Ovary (tissue), 9 donors: ENCODE data around the gene ZNF385D. TPM values are rescaled to one million over a fixed set of nuclear protein-coding genes. Genes with fewer than 3 reads are reported as not detected.

ENCODE experiments used
- DNase-seq, 5 donors: peaks; one replicate each; pipeline ENCODE4 v3.0.0-alpha.2; 2019 to 2020
- H3K27ac ChIP-seq, 2 donors: fragments of 200-600 bp; one replicate each; pipeline versions ENCODE4 v1.5.1 to v1.8.0; 2019 to 2022
- H3K27me3 ChIP-seq: fragments of 200-600 bp; one replicate; pipeline ENCODE4 v1.8.0; 2022
- H3K36me3 ChIP-seq: fragments of 200-600 bp; sonication (generic); one replicate; pipeline ENCODE4 v1.5.1; 2019
- H3K4me1 ChIP-seq: one replicate; pipeline ENCODE4 v1.8.1; 2013; ENCODE audit warnings: mild to moderate bottlenecking, moderate library complexity; ENCODE audit not compliant: insufficient read depth
- H3K4me3 ChIP-seq: fragments of 200-600 bp; sonication (generic); one replicate; pipeline ENCODE4 v1.5.1; 2017
- H3K9me3 ChIP-seq, 2 donors: fragments of 200-600 bp in 1 of 2; sonication (generic) in 1 of 2; one replicate each; pipeline versions ENCODE4 v1.5.1 to v1.8.1; 2013 to 2019; ENCODE audit warnings: mild to moderate bottlenecking in 1 of 2, moderate library complexity in 1 of 2
- CTCF ChIP-seq, 3 donors: fragments of 450-650 bp in 2 of 3; fragments of 200-600 bp in 1 of 3; IDR thresholded peaks; one replicate each; pipeline versions ENCODE4 v1.5.1 to v1.8.0; 2016 to 2022; ENCODE audit warnings: antibody characterized with exemption in 3 of 3, mild to moderate bottlenecking in 1 of 3
- EP300 ChIP-seq: sonication (generic); formaldehyde crosslinking; IDR thresholded peaks from one replicate; pipeline ENCODE4 v1.6.1; 2017; ENCODE audit warnings: antibody characterized with exemption
- POLR2A ChIP-seq: fragments of 450-650 bp; IDR thresholded peaks from one replicate; pipeline ENCODE4 v1.6.1; 2017; ENCODE audit warnings: antibody characterized with exemption, mild to moderate bottlenecking, moderate library complexity
- WGBS, 3 donors: extraction: QIAGEN DNeasy Blood & Tissue Kit in 1 of 3; methylation state at CpG; one replicate each; pipeline versions ENCODE4 v1.1.5 to v1.1.7; 2013 to 2017; 5-methylcytosine and 5-hydroxymethylcytosine counted together
- intact Hi-C, 4 donors: fragments of 100-400 bp; cut with DNase I; formaldehyde crosslinking; loops; one replicate each; pipeline versions ENCODE4 v1.11.0 to v1.15.1; 2022 to 2023
- polyA plus RNA-seq, 2 donors: library from polyadenylated mRNA; stranded (reverse); fragments of 200-250 nt in 1 of 2; fragments of 350-450 nt in 1 of 2; fragmentation: Illumina TruSeq in 1 of 2; extraction: RNeasy Lipid Tissue Mini Kit (QIAGEN cat#74804) in 1 of 2; gene quantifications; one replicate each; pipeline ENCODE4 v1.2.3, GENCODE V29; 2013 to 2014
- total RNA-seq, 7 donors: library from RNA; depleted of rRNA in 2 of 7; stranded (reverse); fragments of >200 nt in 2 of 7; fragmentation: NEBNext Ultra II Directional in 3 of 7; extraction: Animal tissue kit (Norgen Biotek cat#: 25700) in 3 of 7; gene quantifications; one replicate each; pipeline versions ENCODE4 v1.1.0 to v1.2.4, GENCODE V29; 2016 to 2023
- donor health status: DM: no; HTN: no; CAD: no; lungs with moderate emphysema.
- donor health status: DM: no; HTN: no; CAD: no.
- donor health status: Bipolar disorder and iron deficiency.
- donor health status: DM: yes; HTN: yes; CAD: no.
- donor health status: DM: no; HTN: no; CAD: no.
- donor health status: DM: yes; HTN: yes; CAD: no.

ZNF385D gene
- total and polyA plus RNA-seq, 9 donors, result 0.33 to 9.3 (median 2.6) TPM

GRCh38 chr3:21411058-21411457 is 340.0 kb downstream of the ZNF385D start:
- Histone ChIP-seq H3K4me1 (no peaks in the 10 kb centered on the region), H3K27ac (no peak overlapping the region), H3K27me3 (no peaks in the 10 kb centered on the region), H3K36me3 (no peaks in the 10 kb centered on the region), H3K4me3 (no peak overlapping the region), H3K9me3 (no peaks in the 10 kb centered on the region)
- intact Hi-C loops, result no loop called here
- WGBS, 3 donors, result 93 to 96% (median 96%) methylated on average over 1 of the region's 1 CpG
- DNase-seq, result no peak
- TF ChIP-seq POLR2A, result no peak
- TF ChIP-seq CTCF (IDR thresholded peaks at IDR 0.05), result no peak
- TF ChIP-seq EP300, result no peak

GRCh38 chr3:21409401-21409800 is 341.6 kb downstream of the ZNF385D start:
- Histone ChIP-seq H3K27ac (no peak overlapping the region), H3K27me3 (no peaks in the 10 kb centered on the region), H3K36me3 (no peaks in the 10 kb centered on the region), H3K4me3 (no peak overlapping the region), H3K4me1 (no peaks in the 10 kb centered on the region), H3K9me3 (no peaks in the 10 kb centered on the region)
- TF ChIP-seq CTCF (IDR thresholded peaks at IDR 0.05) (no peak), POLR2A (no peak), EP300 (no peak)
- no peak for DNase-seq
- intact Hi-C loops, result no loop called here
- WGBS, 3 donors, result 42 to 46% (median 44%) methylated on average over 2 of the region's 2 CpGs

- Histone ChIP-seq H3K4me1 (no peaks in the 10 kb centered on the region), H3K27ac (no peak overlapping the region), H3K27me3 (no peaks in the 10 kb centered on the region), H3K36me3 (no peaks in the 10 kb centered on the region), H3K4me3 (no peak overlapping the region), H3K9me3 (no peaks in the 10 kb centered on the region)
- DNase-seq, result no peak
- 0 to 79% (median 68%) methylated on average over 1 of the region's 1 CpG for WGBS, 3 donors
- intact Hi-C loops, result no loop called here
- TF ChIP-seq CTCF (IDR thresholded peaks at IDR 0.05) (no peak), POLR2A (no peak)
Observed at GRCh38 chr3:21407743-21408142, 343.3 kb downstream of the ZNF385D start.

GRCh38 chr3:21405671-21406667 is 345.0 kb downstream of the ZNF385D start:
- Histone ChIP-seq H3K27me3 (no peaks in the 10 kb centered on the region), H3K27ac (no peak overlapping the region), H3K4me3 (no peak overlapping the region), H3K9me3 (no peaks in the 10 kb centered on the region), H3K4me1 (no peaks in the 10 kb centered on the region), H3K36me3 (no peaks in the 10 kb centered on the region)
- intact Hi-C loops, result no loop called here
- TF ChIP-seq POLR2A (no peak), CTCF (IDR thresholded peaks at IDR 0.05) (no peak)
- DNase-seq, result no peak
- 88 to 91% (median 90%) methylated on average over 47 of the region's 47 CpGs for WGBS, 3 donors
